Caco-2 (cell line): ENCODE data around the gene OTUB1. TPM values are rescaled to one million over a fixed set of nuclear protein-coding genes. Genes with fewer than 3 reads are reported as not detected.

Source experiments
- BruUV-seq: library from RNA; stranded (reverse); fragments of 400-500 nt; replicated peaks from 2 replicates; lab custom pipeline; 2021; lab: Mats Ljungman, UMichigan
- CTCF ChIA-PET: fragments of 300-600 bp; sonication (Branson Sonifier 250); formaldehyde crosslinking; loops from one replicate; lab custom pipeline; 2022; ENCODE audit warnings: antibody characterized with exemption; lab: Charles Lee
- POLR2A ChIA-PET: fragments of 300-600 bp; sonication (Branson Sonifier 250); formaldehyde crosslinking; loops from one replicate; lab custom pipeline; 2022; ENCODE audit warnings: antibody characterized with exemption; lab: Charles Lee
- DNase-seq, 2 experiments: peaks; one replicate each; pipeline versions ENCODE4 v3.0.0 to v3.0.0-alpha.2; 2020 to 2022
- H3K27me3 ChIP-seq: replicated peaks from 2 replicates; pipeline ENCODE4 v1.6.0; 2011; ENCODE audit warnings: low read length; ENCODE audit not compliant: control insufficient read depth, insufficient read depth
- H3K36me3 ChIP-seq: 2 replicates; pipeline ENCODE4 v1.5.1; 2011; ENCODE audit warnings: low read length; ENCODE audit not compliant: control insufficient read depth, insufficient read depth
- H3K4me1 ChIP-seq: fragments of 250-450 bp; sonication (Bioruptor Pico); 2 replicates; pipeline ENCODE4 v1.5.1; 2020; ENCODE audit warnings: mild to moderate bottlenecking
- H3K4me3 ChIP-seq: 2 replicates; pipeline ENCODE4 v1.5.1; 2011; ENCODE audit warnings: low read depth, mild to moderate bottlenecking, control low read depth, low read length
- H3K9me3 ChIP-seq: fragments of 250-450 bp; sonication (Bioruptor Pico); 2 replicates; pipeline ENCODE4 v1.5.1; 2020; ENCODE audit warnings: mild to moderate bottlenecking, moderate library complexity
- H3K27ac Mint-ChIP-seq: one replicate; pipeline ENCODE4 v1.8.0; 2022; ENCODE audit warnings: mixed read lengths; ENCODE audit not compliant: unreplicated experiment
- H3K27me3 Mint-ChIP-seq: one replicate; pipeline ENCODE4 v1.8.0; 2022; ENCODE audit warnings: mixed read lengths; ENCODE audit not compliant: insufficient read depth, unreplicated experiment
- H3K36me3 Mint-ChIP-seq: one replicate; pipeline ENCODE4 v1.8.0; 2022; ENCODE audit warnings: mild to moderate bottlenecking, mixed read lengths; ENCODE audit not compliant: insufficient read depth, unreplicated experiment
- H3K4me1 Mint-ChIP-seq: one replicate; pipeline ENCODE4 v1.8.0; 2022; ENCODE audit warnings: low read depth, mixed read lengths; ENCODE audit not compliant: unreplicated experiment
- H3K4me3 Mint-ChIP-seq: one replicate; pipeline ENCODE4 v1.8.0; 2022; ENCODE audit warnings: mild to moderate bottlenecking, moderate library complexity, mixed read lengths; ENCODE audit not compliant: unreplicated experiment
- H3K9me3 Mint-ChIP-seq: one replicate; pipeline ENCODE4 v1.8.0; 2022; ENCODE audit warnings: mixed read lengths; ENCODE audit not compliant: unreplicated experiment
- intact Hi-C: fragments of 100-400 bp; cut with micrococcal nuclease; formaldehyde crosslinking; loops from one replicate; pipeline ENCODE4 v1.10.0; 2022; ENCODE audit not compliant: unreplicated experiment
- total RNA-seq: library from RNA; stranded (reverse); gene quantifications from 2 replicates; pipeline ENCODE4 v1.2.3, GENCODE V29; 2022
- TF ChIP-seq, protein P1 (sequence below), 2 experiments: fragments of 200-600 bp in 1 of 2; IDR thresholded peaks; 1 replicate in 1 of 2; 2 replicates in 1 of 2; pipeline versions ENCODE4 v1.5.1 to v1.8.0; 2011 to 2022; ENCODE audit warnings: antibody characterized with exemption in 1 of 2, control low read depth in 1 of 2, inconsistent platforms in 1 of 2, low read depth in 1 of 2, low read length in 1 of 2, mild to moderate bottlenecking in 1 of 2, moderate library complexity in 1 of 2; ENCODE audit not compliant: insufficient read depth in 1 of 2, severe bottlenecking in 1 of 2, unreplicated experiment in 1 of 2

The OTUB1 gene
- total RNA-seq, 1 experiment from 2014 or later = 152 TPM

DNA sequence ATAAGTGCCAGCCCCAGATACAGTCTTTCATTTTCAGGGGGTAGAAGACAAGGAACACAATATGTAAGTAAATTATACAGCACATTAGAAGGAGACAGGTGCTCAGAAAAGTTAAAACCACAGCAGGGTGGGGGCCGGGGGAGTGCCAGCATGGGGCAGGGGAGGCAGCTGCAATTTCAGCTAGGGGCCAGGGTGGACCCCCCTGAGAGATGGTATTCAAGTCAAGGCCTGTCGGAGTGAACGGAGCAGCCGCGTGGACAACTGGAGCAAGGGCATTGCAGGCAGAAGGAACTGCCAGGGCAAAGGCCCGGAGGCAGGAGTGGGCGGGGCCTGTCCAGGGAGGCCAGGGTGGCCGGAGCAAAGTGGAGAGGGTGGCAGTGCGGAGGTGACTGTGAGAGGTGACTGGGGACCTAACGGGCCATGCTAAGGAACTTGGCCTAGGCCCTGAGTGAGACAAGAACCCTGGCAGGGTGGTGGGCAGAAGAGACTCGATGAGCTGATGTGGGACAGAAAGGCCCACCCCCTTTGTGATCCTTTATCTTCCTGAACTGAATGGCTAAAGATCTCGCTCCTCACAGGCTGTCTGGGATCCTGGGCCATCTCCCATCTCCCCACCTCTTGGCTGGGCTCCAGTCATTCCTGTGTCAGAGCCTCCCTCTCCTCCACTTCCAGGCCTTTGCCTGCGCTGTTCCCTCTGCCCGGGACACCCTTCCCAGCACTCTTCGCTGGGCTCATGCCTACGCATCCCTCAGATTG is 27.1 kb downstream of the OTUB1 start:
- H3K36me3 ChIP-seq = no peaks in the 10 kb centered on the region
- TF ChIP-seq, protein P1, sequence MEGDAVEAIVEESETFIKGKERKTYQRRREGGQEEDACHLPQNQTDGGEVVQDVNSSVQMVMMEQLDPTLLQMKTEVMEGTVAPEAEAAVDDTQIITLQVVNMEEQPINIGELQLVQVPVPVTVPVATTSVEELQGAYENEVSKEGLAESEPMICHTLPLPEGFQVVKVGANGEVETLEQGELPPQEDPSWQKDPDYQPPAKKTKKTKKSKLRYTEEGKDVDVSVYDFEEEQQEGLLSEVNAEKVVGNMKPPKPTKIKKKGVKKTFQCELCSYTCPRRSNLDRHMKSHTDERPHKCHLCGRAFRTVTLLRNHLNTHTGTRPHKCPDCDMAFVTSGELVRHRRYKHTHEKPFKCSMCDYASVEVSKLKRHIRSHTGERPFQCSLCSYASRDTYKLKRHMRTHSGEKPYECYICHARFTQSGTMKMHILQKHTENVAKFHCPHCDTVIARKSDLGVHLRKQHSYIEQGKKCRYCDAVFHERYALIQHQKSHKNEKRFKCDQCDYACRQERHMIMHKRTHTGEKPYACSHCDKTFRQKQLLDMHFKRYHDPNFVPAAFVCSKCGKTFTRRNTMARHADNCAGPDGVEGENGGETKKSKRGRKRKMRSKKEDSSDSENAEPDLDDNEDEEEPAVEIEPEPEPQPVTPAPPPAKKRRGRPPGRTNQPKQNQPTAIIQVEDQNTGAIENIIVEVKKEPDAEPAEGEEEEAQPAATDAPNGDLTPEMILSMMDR (IDR thresholded peaks at IDR 0.05; ENCODE audit: insufficient read depth in 1 of 2, low read depth in 1 of 2, low read length in 1 of 2, severe bottlenecking in 1 of 2, unreplicated experiment in 1 of 2) = no peak
- no peak overlapping the region for H3K27ac Mint-ChIP-seq
- H3K27me3 ChIP-seq = no peaks in the 10 kb centered on the region
- H3K4me1 ChIP-seq = no peaks in the 10 kb centered on the region
- no peak overlapping the region for H3K4me3 ChIP-seq
- no peaks in the 10 kb centered on the region for H3K27me3 Mint-ChIP-seq
- BruUV-seq = no TSS peak
- peaks cover 32% of the 10 kb centered on the region for H3K36me3 Mint-ChIP-seq
- no peaks in the 10 kb centered on the region for H3K4me1 Mint-ChIP-seq
- ChIA-PET CTCF (no interaction called here), POLR2A (no interaction called here)
- no peak for DNase-seq
- no peak overlapping the region for H3K4me3 Mint-ChIP-seq
- H3K9me3 ChIP-seq = no peaks in the 10 kb centered on the region
- no peaks in the 10 kb centered on the region for H3K9me3 Mint-ChIP-seq
- intact Hi-C loops = no loop called here

GRCh38 chr11:64014356-64014755 is 28.1 kb downstream of the OTUB1 start:
- H3K4me3 Mint-ChIP-seq = no peak overlapping the region
- no peaks in the 10 kb centered on the region for H3K27me3 Mint-ChIP-seq
- H3K36me3 Mint-ChIP-seq = peaks cover 27% of the 10 kb centered on the region
- H3K36me3 ChIP-seq = no peaks in the 10 kb centered on the region
- H3K27ac Mint-ChIP-seq = no peak overlapping the region
- CTCF ChIA-PET = no interaction called here
- TF ChIP-seq, protein P1 (IDR thresholded peaks at IDR 0.05; ENCODE audit: insufficient read depth in 1 of 2, low read depth in 1 of 2, low read length in 1 of 2, severe bottlenecking in 1 of 2, unreplicated experiment in 1 of 2) = no peak
- DNase-seq = no peak
- no TSS peak for BruUV-seq
- no peaks in the 10 kb centered on the region for H3K9me3 ChIP-seq
- no peaks in the 10 kb centered on the region for H3K27me3 ChIP-seq
- H3K4me1 Mint-ChIP-seq = no peaks in the 10 kb centered on the region
- H3K4me1 ChIP-seq = no peaks in the 10 kb centered on the region
- no peak overlapping the region for H3K4me3 ChIP-seq
- intact Hi-C loops = no loop called here
- H3K9me3 Mint-ChIP-seq = no peaks in the 10 kb centered on the region
- POLR2A ChIA-PET = no interaction called here

GRCh38 chr11:64015510-64015909 is 29.3 kb downstream of the OTUB1 start:
- TF ChIP-seq, protein P1 (IDR thresholded peaks at IDR 0.05; ENCODE audit: insufficient read depth in 1 of 2, low read depth in 1 of 2, low read length in 1 of 2, severe bottlenecking in 1 of 2, unreplicated experiment in 1 of 2) = no peak
- BruUV-seq = no TSS peak
- CTCF ChIA-PET = no interaction called here
- no peaks in the 10 kb centered on the region for H3K36me3 ChIP-seq
- no peaks in the 10 kb centered on the region for H3K27me3 ChIP-seq
- Mint-ChIP-seq H3K4me1 (no peaks in the 10 kb centered on the region), H3K27ac (no peak overlapping the region), H3K36me3 (peaks cover 20% of the 10 kb centered on the region), H3K27me3 (no peaks in the 10 kb centered on the region), H3K4me3 (no peak overlapping the region), H3K9me3 (no peaks in the 10 kb centered on the region)
- POLR2A ChIA-PET = no interaction called here
- DNase-seq = no peak
- H3K9me3 ChIP-seq = no peaks in the 10 kb centered on the region
- no peak overlapping the region for H3K4me3 ChIP-seq
- intact Hi-C loops = no loop called here
- no peaks in the 10 kb centered on the region for H3K4me1 ChIP-seq
